GM12878 (cell line): Measurements from ENCODE around the gene F10. TPM values are rescaled to one million over a fixed set of nuclear protein-coding genes. Genes with fewer than 3 reads are reported as not detected.

Source experiments
- ATAC-seq: fragments of 200-7000 bp; cut with Tn5 transposase; 3 replicates; pipeline ENCODE4 v1.9.1; 2020; ENCODE audit warnings: mild to moderate bottlenecking, moderate library complexity
- BruUV-seq: library from RNA; stranded (reverse); fragments of 400-500 nt; replicated peaks from 2 replicates; lab custom pipeline; 2021; lab: Mats Ljungman, UMichigan
- CTCF ChIA-PET: fragments of 300-600 bp; sonication (Branson Sonifier 250); formaldehyde crosslinking; extraction: SDS; loops from one replicate; lab custom pipeline; 2021; ENCODE audit warnings: inconsistent platforms; lab: Yijun Ruan, JAX
- POLR2A ChIA-PET: fragments of 350-600 bp; formaldehyde crosslinking; extraction: SDS; loops from one replicate; lab custom pipeline; 2021; ENCODE audit warnings: inconsistent platforms; lab: Charles Lee
- RAD21 ChIA-PET: fragments of 300-600 bp; sonication (Branson Sonifier 250); formaldehyde crosslinking; loops from one replicate; lab custom pipeline; 2023; ENCODE audit warnings: antibody characterized with exemption; ENCODE audit not compliant: unreplicated experiment; lab: Charles Lee
- SMC1A ChIA-PET: fragments of 300-600 bp; sonication (Branson Sonifier 250); formaldehyde crosslinking; loops from one replicate; lab custom pipeline; 2023; ENCODE audit not compliant: unreplicated experiment, uncharacterized antibody; lab: Charles Lee
- DNase-seq: peaks from one replicate; pipeline ENCODE4 v3.0.0-alpha.2; 2011; ENCODE audit warnings: low read depth, low spot score
- FAIRE-seq: peaks from 3 replicates; lab custom pipeline; 2011; peaks lifted over from hg19 to GRCh38; lab: Jason Lieb, UNC
- H2AFZ ChIP-seq: 2 replicates; pipeline ENCODE4 v1.6.0; 2011; ENCODE audit warnings: low read depth, low read length, control low read depth; ENCODE audit not compliant: control insufficient read depth
- H3K27ac ChIP-seq: 2 replicates; pipeline ENCODE4 v1.5.1; 2011; ENCODE audit warnings: control low read depth; ENCODE audit not compliant: control insufficient read depth, insufficient read depth
- H3K27me3 ChIP-seq, 2 experiments: replicated peaks in 1 of 2; 2 replicates each; pipeline versions ENCODE4 v1.6.0 to v1.6.1; 2011; ENCODE audit warnings: low read length in 1 of 2; ENCODE audit not compliant: control insufficient read depth in 2 of 2, insufficient read depth in 2 of 2
- H3K36me3 ChIP-seq, 2 experiments: 2 replicates each; pipeline ENCODE4 v1.5.1; 2011; ENCODE audit warnings: low read length in 1 of 2; ENCODE audit not compliant: control insufficient read depth in 2 of 2, insufficient read depth in 2 of 2
- H3K4me1 ChIP-seq: 2 replicates; pipeline ENCODE4 v1.6.1; 2011; ENCODE audit warnings: mild to moderate bottlenecking, low read length, moderate library complexity, mixed read lengths; ENCODE audit not compliant: control insufficient read depth, insufficient read depth
- H3K4me2 ChIP-seq: 2 replicates; pipeline ENCODE4 v1.6.0; 2011; ENCODE audit warnings: control low read depth; ENCODE audit not compliant: control insufficient read depth, insufficient read depth
- H3K4me3 ChIP-seq: fragments of 200-600 bp; sonication (generic); 2 replicates; pipeline ENCODE4 v1.5.1; 2016
- H3K79me2 ChIP-seq: 2 replicates; pipeline ENCODE4 v1.6.0; 2011; ENCODE audit warnings: low read length; ENCODE audit not compliant: control insufficient read depth, insufficient read depth
- H3K9ac ChIP-seq: 2 replicates; pipeline ENCODE4 v1.8.0; 2011; ENCODE audit warnings: low read length, control low read depth, mixed read lengths; ENCODE audit not compliant: control insufficient read depth, insufficient read depth
- H3K9me3 ChIP-seq: replicated peaks from 3 replicates; pipeline ENCODE4 v1.5.1; 2011; ENCODE audit warnings: mild to moderate bottlenecking, low read length; ENCODE audit not compliant: control insufficient read depth, insufficient read depth
- H4K20me1 ChIP-seq: 2 replicates; pipeline ENCODE4 v1.6.0; 2011; ENCODE audit not compliant: control insufficient read depth, insufficient read depth
- MTA2 ChIP-seq: fragments of 450-650 bp; IDR thresholded peaks from 2 replicates; pipeline ENCODE4 v1.6.1; 2016; ENCODE audit warnings: low read depth, mild to moderate bottlenecking, moderate library complexity
- RCOR1 ChIP-seq: conservative IDR thresholded peaks from 2 replicates; pipeline ENCODE4 v1.6.1; 2012; ENCODE audit warnings: low read depth, low read length, improper control_type of control experiment
- SIN3A ChIP-seq: IDR thresholded peaks from 2 replicates; pipeline ENCODE4 v1.6.1; 2012; ENCODE audit warnings: low read depth, low read length, improper control_type of control experiment
- SKIL ChIP-seq: fragments of 450-650 bp; IDR thresholded peaks from 2 replicates; pipeline ENCODE4 v1.6.1; 2017; ENCODE audit warnings: mild to moderate bottlenecking, low read depth, inconsistent platforms; ENCODE audit not compliant: poor library complexity, severe bottlenecking
- TAF1 ChIP-seq: IDR thresholded peaks from 2 replicates; pipeline ENCODE4 v1.6.1; 2011; ENCODE audit warnings: mild to moderate bottlenecking, low read depth, low read length, borderline replicate concordance
- TBL1XR1 ChIP-seq: IDR thresholded peaks from 2 replicates; pipeline ENCODE4 v1.6.1; 2012; ENCODE audit warnings: low read depth, low read length, improper control_type of control experiment
- TCF12 ChIP-seq: IDR thresholded peaks from 2 replicates; pipeline ENCODE4 v1.6.1; 2011; ENCODE audit warnings: low read depth, mild to moderate bottlenecking, low read length
- TCF7 ChIP-seq: IDR thresholded peaks from 2 replicates; pipeline ENCODE4 v1.6.1; 2014; ENCODE audit warnings: antibody characterized with exemption, borderline replicate concordance
- WGBS: methylation state at CpG from one replicate; pipeline ENCODE4 v1.1.6; 2016; ENCODE audit warnings: low lambda C conversion rate; ENCODE audit not compliant: insufficient replicate concordance, insufficient coverage; ENCODE audit errors: missing lambda C conversion rate; 5-methylcytosine and 5-hydroxymethylcytosine counted together
- in situ Hi-C: fragments of 300-500 bp; cut with MboI; formaldehyde crosslinking; loops from 9 replicates; pipeline ENCODE4 v1.14.3; 2018; ENCODE audit warnings: mixed read lengths
- intact Hi-C: fragments of 100-400 bp; cut with micrococcal nuclease; formaldehyde crosslinking; loops from one replicate; pipeline ENCODE4 v1.14.2; 2022; ENCODE audit not compliant: unreplicated experiment
- polyA plus RNA-seq, 11 experiments: library from polyadenylated mRNA; depleted of rRNA in 4 of 11; unstranded in 6 of 11; stranded (reverse) in 5 of 11; fragments of >200 nt; fragmentation: Nextera tagmentation in 4 of 11; fragmentation: Illumina TruSeq in 1 of 11; extraction: Ambion mirVana in 4 of 11; extraction: Trizol in 1 of 11; gene quantifications; 1 replicate in 1 of 11; 2 replicates in 10 of 11; pipeline versions ENCODE4 v1.2.1 to v1.2.3, GENCODE V29; 2011 to 2016; ENCODE audit warnings: inconsistent platforms in 2 of 11, missing spikeins in 2 of 11, low read depth in 1 of 11
- total RNA-seq, 4 experiments: library from RNA; depleted of rRNA in 3 of 4; stranded (reverse); fragments of >200 nt in 3 of 4; fragmentation: Illumina TruSeq in 1 of 4; extraction: Trizol in 1 of 4; gene quantifications; 2 replicates each; pipeline versions ENCODE4 v1.2.1 to v1.2.3, GENCODE V29; 2013 to 2021
- TF ChIP-seq, protein P1 (sequence below): IDR thresholded peaks from 2 replicates; pipeline ENCODE4 v1.6.1; 2011; ENCODE audit warnings: borderline replicate concordance, low read depth, mild to moderate bottlenecking, moderate library complexity, low read length; ENCODE audit not compliant: insufficient read depth, poor library complexity, severe bottlenecking

The F10 gene
- total and polyA plus RNA-seq, 10 of the 15 experiments (the other 5 are each of a cell fraction or from before 2014, with no cell fraction given): not detected

DNA sequence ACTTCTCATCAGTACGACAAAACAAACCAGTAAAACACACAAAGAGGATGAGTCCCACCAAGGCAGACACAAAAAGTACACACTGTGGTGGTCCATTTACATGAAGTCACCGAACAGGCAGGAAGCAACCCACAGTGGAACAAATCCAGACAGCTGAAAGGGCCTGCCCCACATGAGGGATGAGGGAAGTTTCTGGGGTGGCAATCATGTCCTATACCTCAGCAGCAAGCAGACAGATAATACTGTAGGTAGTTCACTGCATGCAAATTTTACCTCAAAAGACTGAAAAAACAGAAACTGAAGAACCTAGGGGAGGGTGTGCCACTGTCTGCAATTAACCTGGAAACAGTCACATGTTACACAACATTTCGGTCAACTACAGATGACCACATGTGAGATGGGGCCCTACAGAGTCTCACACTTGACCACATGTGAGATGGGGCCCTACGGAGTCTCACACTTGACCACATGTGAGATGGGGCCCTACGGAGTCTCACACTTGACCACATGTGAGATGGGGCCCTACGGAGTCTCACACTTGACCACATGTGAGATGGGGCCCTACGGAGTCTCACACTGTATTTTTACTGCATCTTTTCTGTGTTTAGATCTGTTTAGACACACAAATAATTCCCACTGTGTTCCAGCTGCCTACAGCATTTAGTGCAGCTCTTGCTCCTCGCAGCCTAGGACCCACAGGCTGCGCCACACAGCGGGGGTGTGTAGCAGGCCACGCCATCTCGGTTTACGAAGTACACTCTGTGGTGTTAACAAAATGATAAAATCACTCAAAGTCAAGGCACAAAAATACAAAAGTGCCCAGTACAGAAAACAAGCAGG lies 63.7 kb downstream of the F10 start (continued):
- TF ChIP-seq SKIL: peak; percentile 99
- no peak for TF ChIP-seq TAF1
- no peak for TF ChIP-seq SIN3A
- TF ChIP-seq TCF7: 0 out of 2 replicates have a peak, but pooled peaks have one; percentile 51
- peak; percentile 19; the same call in 1 of the 2 replicates for TF ChIP-seq TCF12
- no peak for TF ChIP-seq RCOR1
- peak; percentile 64; the same call in 1 of the 2 replicates for TF ChIP-seq TBL1XR1
- TF ChIP-seq, all 136 proteins: peak for 34

DNA sequence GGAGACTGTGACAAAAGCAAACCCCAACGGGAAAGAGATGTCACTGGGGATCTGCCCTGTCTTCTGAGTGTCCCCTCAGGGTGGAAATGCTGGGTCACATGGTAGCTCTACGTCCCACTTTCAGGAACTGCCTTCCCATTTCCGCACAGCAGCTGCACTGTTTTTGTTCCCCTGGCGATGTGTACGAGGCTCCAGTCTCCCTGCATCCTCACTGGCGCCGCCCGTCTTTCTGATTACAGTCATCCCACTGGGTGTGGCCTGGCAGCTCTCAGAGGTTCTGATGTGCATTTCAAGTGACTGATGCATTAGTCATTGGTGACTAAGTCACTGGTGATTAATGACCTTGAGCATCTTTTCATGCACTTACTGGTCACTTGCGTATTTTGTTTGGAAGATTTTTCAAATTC lies 64.7 kb downstream of the F10 start:
- TF ChIP-seq, protein P1, sequence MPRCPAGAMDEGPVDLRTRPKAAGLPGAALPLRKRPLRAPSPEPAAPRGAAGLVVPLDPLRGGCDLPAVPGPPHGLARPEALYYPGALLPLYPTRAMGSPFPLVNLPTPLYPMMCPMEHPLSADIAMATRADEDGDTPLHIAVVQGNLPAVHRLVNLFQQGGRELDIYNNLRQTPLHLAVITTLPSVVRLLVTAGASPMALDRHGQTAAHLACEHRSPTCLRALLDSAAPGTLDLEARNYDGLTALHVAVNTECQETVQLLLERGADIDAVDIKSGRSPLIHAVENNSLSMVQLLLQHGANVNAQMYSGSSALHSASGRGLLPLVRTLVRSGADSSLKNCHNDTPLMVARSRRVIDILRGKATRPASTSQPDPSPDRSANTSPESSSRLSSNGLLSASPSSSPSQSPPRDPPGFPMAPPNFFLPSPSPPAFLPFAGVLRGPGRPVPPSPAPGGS: peak; percentile 24
- no peak for TF ChIP-seq MTA2
- over 99% methylated on average over 9 of the region's 9 CpGs for WGBS
- Histone ChIP-seq H4K20me1 (no peaks in the 10 kb centered on the region), H3K9ac (no peak overlapping the region), H3K4me3 (no peak overlapping the region), H3K27me3 (no peaks in the 10 kb centered on the region), H3K79me2 (no peaks in the 10 kb centered on the region; the same call in 1 of the 2 replicates), H3K4me2 (no peak overlapping the region), H3K27ac (no peak overlapping the region), H3K9me3 (peaks cover 13% of the 10 kb centered on the region; the same call in 2 of the 3 replicates), H2AFZ (no peak overlapping the region), H3K4me1 (peaks cover 13% of the 10 kb centered on the region), H3K36me3 (peaks cover 3 to 27% of the 10 kb centered on the region in 2 experiments)
- DNase-seq (no peak), FAIRE-seq (no peak), ATAC-seq (no peak)
- ChIA-PET RAD21 (no interaction called here), POLR2A (interaction anchor here (0.5 kb wide), 1 partner anchor 933 kb away, joined by 3 read pairs; no protein-coding TSS in a partner anchor), SMC1A (interaction anchor here (1.2 kb wide), 1 partner anchor 14 kb away, joined by 3 read pairs; no protein-coding TSS in a partner anchor), CTCF (no interaction called here)
- in situ Hi-C loops: no loop called here
- no TSS peak for BruUV-seq
- intact Hi-C loops: no loop called here
